ENCODE measurements around the gene ENDOV.

The ENDOV gene

DNA sequence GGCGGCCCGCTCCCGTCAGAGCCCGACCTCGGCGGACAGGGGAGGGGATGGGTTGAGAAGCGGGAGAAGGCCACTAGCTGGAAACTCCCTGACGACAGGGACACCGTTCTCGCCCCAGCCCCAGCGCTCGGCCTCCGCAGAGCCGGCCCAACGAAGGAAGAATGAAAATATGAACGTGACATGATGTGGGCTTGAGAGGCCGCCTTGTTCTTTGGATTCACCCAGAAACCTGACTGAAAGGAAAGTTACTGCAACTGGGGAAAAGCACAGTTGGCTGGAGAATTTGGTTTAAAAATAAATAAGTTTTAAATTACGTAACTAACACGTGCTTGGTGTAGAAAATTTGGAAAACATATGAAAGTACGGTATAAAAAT is 40.4 kb downstream of the ENDOV start:
- TF ChIP-seq TEAD4 (IDR thresholded peaks at IDR 0.05) (no peak), YY1 (IDR thresholded peaks at IDR 0.05; ENCODE audit: low read depth) (no peak), ZBTB7A (IDR thresholded peaks at IDR 0.05; ENCODE audit: low read depth) (no peak), RAD21 (IDR thresholded peaks at IDR 0.05; ENCODE audit: low read depth) (no peak), CEBPB (IDR thresholded peaks at IDR 0.05) (no peak), FOXM1 (IDR thresholded peaks at IDR 0.05; ENCODE audit: borderline replicate concordance, low read depth) (no peak), TAF1 (IDR thresholded peaks at IDR 0.05; ENCODE audit: low read depth) (no peak)
- TF ChIP-seq, protein P1, sequence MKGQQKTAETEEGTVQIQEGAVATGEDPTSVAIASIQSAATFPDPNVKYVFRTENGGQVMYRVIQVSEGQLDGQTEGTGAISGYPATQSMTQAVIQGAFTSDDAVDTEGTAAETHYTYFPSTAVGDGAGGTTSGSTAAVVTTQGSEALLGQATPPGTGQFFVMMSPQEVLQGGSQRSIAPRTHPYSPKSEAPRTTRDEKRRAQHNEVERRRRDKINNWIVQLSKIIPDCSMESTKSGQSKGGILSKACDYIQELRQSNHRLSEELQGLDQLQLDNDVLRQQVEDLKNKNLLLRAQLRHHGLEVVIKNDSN (IDR thresholded peaks at IDR 0.05): no peak
- TF ChIP-seq, protein P2, sequence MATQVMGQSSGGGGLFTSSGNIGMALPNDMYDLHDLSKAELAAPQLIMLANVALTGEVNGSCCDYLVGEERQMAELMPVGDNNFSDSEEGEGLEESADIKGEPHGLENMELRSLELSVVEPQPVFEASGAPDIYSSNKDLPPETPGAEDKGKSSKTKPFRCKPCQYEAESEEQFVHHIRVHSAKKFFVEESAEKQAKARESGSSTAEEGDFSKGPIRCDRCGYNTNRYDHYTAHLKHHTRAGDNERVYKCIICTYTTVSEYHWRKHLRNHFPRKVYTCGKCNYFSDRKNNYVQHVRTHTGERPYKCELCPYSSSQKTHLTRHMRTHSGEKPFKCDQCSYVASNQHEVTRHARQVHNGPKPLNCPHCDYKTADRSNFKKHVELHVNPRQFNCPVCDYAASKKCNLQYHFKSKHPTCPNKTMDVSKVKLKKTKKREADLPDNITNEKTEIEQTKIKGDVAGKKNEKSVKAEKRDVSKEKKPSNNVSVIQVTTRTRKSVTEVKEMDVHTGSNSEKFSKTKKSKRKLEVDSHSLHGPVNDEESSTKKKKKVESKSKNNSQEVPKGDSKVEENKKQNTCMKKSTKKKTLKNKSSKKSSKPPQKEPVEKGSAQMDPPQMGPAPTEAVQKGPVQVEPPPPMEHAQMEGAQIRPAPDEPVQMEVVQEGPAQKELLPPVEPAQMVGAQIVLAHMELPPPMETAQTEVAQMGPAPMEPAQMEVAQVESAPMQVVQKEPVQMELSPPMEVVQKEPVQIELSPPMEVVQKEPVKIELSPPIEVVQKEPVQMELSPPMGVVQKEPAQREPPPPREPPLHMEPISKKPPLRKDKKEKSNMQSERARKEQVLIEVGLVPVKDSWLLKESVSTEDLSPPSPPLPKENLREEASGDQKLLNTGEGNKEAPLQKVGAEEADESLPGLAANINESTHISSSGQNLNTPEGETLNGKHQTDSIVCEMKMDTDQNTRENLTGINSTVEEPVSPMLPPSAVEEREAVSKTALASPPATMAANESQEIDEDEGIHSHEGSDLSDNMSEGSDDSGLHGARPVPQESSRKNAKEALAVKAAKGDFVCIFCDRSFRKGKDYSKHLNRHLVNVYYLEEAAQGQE (IDR thresholded peaks at IDR 0.05; ENCODE audit: low read depth): no peak
- TF ChIP-seq, protein P3, sequence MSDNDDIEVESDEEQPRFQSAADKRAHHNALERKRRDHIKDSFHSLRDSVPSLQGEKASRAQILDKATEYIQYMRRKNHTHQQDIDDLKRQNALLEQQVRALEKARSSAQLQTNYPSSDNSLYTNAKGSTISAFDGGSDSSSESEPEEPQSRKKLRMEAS (IDR thresholded peaks at IDR 0.05): no peak

DNA sequence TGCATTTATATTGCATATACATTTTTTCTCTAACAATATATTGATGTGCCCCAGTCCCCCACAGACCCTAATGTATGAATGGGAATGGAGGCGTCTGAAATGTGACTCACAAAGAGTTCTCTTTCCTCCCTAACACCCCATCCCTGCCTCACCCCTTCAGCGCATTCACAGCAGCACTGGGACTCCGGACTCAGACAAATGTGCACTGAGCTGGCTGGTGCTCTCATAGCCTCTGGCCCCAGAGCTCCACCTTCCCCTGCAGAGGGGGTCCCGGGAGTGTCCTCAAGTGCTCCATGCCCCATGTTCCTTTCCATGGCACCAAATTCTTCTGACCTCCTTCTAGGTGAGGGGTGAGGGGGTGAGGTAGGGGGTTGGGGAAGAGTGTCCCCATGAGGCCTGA is 40.8 kb downstream of the ENDOV start:
- TF ChIP-seq RAD21 (IDR thresholded peaks at IDR 0.05; ENCODE audit: low read depth): no peak
- no peak for TF ChIP-seq EP300 (IDR thresholded peaks at IDR 0.05; ENCODE audit: borderline replicate concordance)
- no peak for TF ChIP-seq CREB1 (IDR thresholded peaks at IDR 0.05; ENCODE audit: low read depth)
- no peak for TF ChIP-seq CEBPB (IDR thresholded peaks at IDR 0.05)
- no peak for TF ChIP-seq ZBTB7A (IDR thresholded peaks at IDR 0.05; ENCODE audit: low read depth)
- no peak for TF ChIP-seq EGR1 (IDR thresholded peaks at IDR 0.05)
- TF ChIP-seq NFIC (IDR thresholded peaks at IDR 0.05): no peak
- TF ChIP-seq, protein P3 (IDR thresholded peaks at IDR 0.05): no peak
- TF ChIP-seq, protein P2 (IDR thresholded peaks at IDR 0.05; ENCODE audit: low read depth): no peak
- TF ChIP-seq TAF1 (IDR thresholded peaks at IDR 0.05; ENCODE audit: low read depth): no peak

DNA sequence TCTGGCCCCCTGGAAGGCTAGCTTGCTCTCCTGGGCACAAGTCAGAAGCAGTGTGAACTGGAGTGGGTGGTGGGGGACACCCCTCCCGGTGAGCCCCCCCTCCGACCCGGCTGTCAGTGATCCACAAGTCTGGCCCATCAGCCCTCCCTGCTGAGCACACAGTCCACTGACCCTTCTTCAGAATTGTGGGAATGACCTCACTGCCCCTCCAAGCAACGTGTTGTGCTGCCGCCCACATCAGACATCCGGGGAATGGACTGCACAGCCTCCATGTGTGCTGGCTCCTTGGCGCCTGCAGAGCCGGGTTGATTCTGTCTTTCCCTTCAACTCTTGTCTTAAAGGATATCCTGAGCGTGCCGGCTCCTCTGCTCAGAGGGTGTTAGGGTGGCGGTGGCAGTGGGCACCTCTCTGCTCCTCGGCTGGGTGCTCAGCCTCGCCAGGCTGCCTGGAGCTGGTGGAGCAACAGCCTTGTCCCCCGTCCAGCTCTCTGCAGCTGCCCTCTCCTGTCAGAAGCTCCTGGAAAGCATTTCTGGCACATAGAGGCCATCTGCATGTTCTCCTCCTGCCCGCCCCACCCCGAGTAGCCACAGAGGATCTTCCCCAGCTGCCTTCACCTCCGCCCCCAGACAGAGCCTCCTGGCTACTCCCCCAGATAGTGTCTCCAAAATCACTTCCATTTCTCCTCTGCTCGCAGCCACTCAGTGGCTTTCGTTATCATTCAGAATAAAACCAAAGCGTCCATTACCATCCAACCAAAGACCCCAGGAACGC is 41.7 kb downstream of the ENDOV start:
- TF ChIP-seq EP300 (IDR thresholded peaks at IDR 0.05; ENCODE audit: borderline replicate concordance): no peak
- no peak for TF ChIP-seq TEAD4 (IDR thresholded peaks at IDR 0.05)
- no peak for TF ChIP-seq ZBTB7A (IDR thresholded peaks at IDR 0.05; ENCODE audit: low read depth)
- TF ChIP-seq, protein P3 (IDR thresholded peaks at IDR 0.05): no peak
- TF ChIP-seq CEBPB (IDR thresholded peaks at IDR 0.05): no peak
- TF ChIP-seq, protein P1 (IDR thresholded peaks at IDR 0.05): no peak
- TF ChIP-seq CREB1 (IDR thresholded peaks at IDR 0.05; ENCODE audit: low read depth): no peak
- no peak for TF ChIP-seq YY1 (IDR thresholded peaks at IDR 0.05; ENCODE audit: low read depth)
- no peak for TF ChIP-seq NFIC (IDR thresholded peaks at IDR 0.05)
- TF ChIP-seq, protein P2 (IDR thresholded peaks at IDR 0.05; ENCODE audit: low read depth): no peak
- no peak for TF ChIP-seq RAD21 (IDR thresholded peaks at IDR 0.05; ENCODE audit: low read depth)
- no peak for TF ChIP-seq FOXM1 (IDR thresholded peaks at IDR 0.05; ENCODE audit: borderline replicate concordance, low read depth)
- no peak for TF ChIP-seq EGR1 (IDR thresholded peaks at IDR 0.05)

DNA sequence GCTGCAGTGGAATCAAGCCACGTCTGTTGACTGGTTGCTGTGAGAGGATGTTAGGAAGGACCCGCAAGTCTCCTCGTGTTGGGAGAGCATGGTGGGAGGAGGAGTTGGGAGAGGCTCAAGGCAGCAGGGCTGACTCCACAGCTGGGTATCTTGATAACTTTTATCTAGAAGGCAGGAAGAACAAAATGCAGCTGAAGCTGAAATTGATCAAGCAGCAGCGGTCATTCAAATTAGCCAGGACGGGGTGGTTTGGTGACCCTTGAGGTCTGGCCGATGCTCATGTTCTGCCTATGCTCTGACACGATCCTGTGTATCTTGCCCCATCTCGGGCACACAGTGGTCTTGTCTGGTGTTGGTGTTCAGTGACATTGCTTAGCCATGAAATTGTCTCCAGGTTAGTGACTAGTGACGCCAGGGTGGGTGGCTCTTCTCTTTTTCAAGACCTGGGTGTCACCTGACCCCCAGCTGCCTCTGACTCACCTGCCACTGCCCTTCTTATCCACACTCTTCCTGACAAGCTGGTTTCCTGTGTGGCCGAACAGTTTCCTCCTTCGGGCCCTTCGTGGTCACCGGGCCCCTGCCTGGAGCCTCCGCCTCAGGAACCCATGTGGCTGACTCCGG is 42.4 kb downstream of the ENDOV start:
- TF ChIP-seq EGR1 (IDR thresholded peaks at IDR 0.05) (no peak), CEBPB (IDR thresholded peaks at IDR 0.05) (no peak), YY1 (IDR thresholded peaks at IDR 0.05; ENCODE audit: low read depth) (no peak), RAD21 (IDR thresholded peaks at IDR 0.05; ENCODE audit: low read depth) (no peak)
- TF ChIP-seq, protein P1 (IDR thresholded peaks at IDR 0.05): no peak

All from Ishikawa (cell line).